Globus pallidus (tissue), 1 donor: ENCODE results near the gene AP2B1.
"Not testable (repeated sequence)": the region's sequence is repeated elsewhere in the genome, so short reads cannot be mapped to it uniquely, and the experiment has no call there.

Experiments
- DNase-seq: peaks from one replicate; pipeline ENCODE4 v3.0.0-alpha.2; 2015; ENCODE audit warnings: low spot score

Gene AP2B1

GRCh38 chr17:35748979-35749378, 161.9 kb downstream of the AP2B1 start:
- DNase-seq = no peak

GRCh38 chr17:35749560-35750412, 162.7 kb downstream of the AP2B1 start:
- no peak for DNase-seq

GRCh38 chr17:35750526-35751395, 163.6 kb downstream of the AP2B1 start:
- DNase-seq = no peak

GRCh38 chr17:35751541-35751940, 164.4 kb downstream of the AP2B1 start:
- not testable (repeated sequence) for DNase-seq

GRCh38 chr17:35752471-35752870, 165.3 kb downstream of the AP2B1 start:
- DNase-seq = no peak

GRCh38 chr17:35752945-35753764, 166.0 kb downstream of the AP2B1 start, which contains the start of gene GAS2L2:
TSS of gene GAS2L2 (minus strand) at chr17:35753239. CDS start at chr17:35752850, 389 bp downstream.
- no peak for DNase-seq

- DNase-seq = no peak
Observed at GRCh38 chr17:35757243-35757642, 170.1 kb downstream of the AP2B1 start.

GRCh38 chr17:35760587-35760986, 173.5 kb downstream of the AP2B1 start, which contains the start of gene C17orf50:
TSS of gene C17orf50 (plus strand) at chr17:35760887. CDS start at chr17:35760942, 55 bp downstream.
- no peak for DNase-seq

- no peak for DNase-seq
Observed at GRCh38 chr17:35761601-35762000, 174.5 kb downstream of the AP2B1 start.

- no peak for DNase-seq
Observed at GRCh38 chr17:35763767-35764122, 176.6 kb downstream of the AP2B1 start.

- peak; percentile 73 for DNase-seq
Observed at GRCh38 chr17:35764123-35764991, 177.2 kb downstream of the AP2B1 start.

GRCh38 chr17:35765086-35765710, 178.1 kb downstream of the AP2B1 start:
- no peak for DNase-seq

GRCh38 chr17:35765756-35766488, 178.8 kb downstream of the AP2B1 start:
- DNase-seq = no peak

- DNase-seq = no peak
Observed at GRCh38 chr17:35766489-35766877, 179.4 kb downstream of the AP2B1 start.

- peak; percentile 11 for DNase-seq
Observed at GRCh38 chr17:35766903-35767510, 179.9 kb downstream of the AP2B1 start.

GRCh38 chr17:35768797-35769196, 181.7 kb downstream of the AP2B1 start:
- no peak for DNase-seq

GRCh38 chr17:35769895-35770486, 182.9 kb downstream of the AP2B1 start:
- no peak for DNase-seq

- DNase-seq = no peak
Observed at GRCh38 chr17:35773129-35773528, 186.0 kb downstream of the AP2B1 start.
